ENCODE results near the gene CSMD2.

DNA sequence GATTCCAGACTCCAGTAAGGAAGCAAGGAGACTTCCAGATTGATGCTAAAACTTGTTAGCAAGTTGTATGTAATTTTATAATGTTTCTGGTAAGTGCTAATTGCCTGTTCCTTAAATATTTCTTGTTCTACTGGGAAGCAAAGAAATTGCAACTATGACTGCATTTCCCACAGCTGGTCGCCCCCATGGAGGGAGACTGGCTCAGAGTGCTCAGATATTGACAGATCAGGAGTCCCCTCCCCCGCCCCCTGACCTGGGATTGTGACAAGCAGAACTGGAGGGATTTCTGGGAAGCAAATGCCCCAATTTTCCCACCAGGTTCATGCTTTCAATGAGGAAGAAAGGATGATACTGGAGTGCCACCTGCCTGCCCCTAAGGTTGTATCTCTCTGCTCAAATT lies 383.4 kb downstream of the CSMD2 start:
- TF ChIP-seq POLR2AphosphoS5 (IDR thresholded peaks at IDR 0.05) (no peak), EP300 (IDR thresholded peaks at IDR 0.05) (no peak)
- TF ChIP-seq, protein P1, sequence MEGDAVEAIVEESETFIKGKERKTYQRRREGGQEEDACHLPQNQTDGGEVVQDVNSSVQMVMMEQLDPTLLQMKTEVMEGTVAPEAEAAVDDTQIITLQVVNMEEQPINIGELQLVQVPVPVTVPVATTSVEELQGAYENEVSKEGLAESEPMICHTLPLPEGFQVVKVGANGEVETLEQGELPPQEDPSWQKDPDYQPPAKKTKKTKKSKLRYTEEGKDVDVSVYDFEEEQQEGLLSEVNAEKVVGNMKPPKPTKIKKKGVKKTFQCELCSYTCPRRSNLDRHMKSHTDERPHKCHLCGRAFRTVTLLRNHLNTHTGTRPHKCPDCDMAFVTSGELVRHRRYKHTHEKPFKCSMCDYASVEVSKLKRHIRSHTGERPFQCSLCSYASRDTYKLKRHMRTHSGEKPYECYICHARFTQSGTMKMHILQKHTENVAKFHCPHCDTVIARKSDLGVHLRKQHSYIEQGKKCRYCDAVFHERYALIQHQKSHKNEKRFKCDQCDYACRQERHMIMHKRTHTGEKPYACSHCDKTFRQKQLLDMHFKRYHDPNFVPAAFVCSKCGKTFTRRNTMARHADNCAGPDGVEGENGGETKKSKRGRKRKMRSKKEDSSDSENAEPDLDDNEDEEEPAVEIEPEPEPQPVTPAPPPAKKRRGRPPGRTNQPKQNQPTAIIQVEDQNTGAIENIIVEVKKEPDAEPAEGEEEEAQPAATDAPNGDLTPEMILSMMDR (IDR thresholded peaks at IDR 0.05) = no peak

Measured in sigmoid colon (tissue), 4 donors.